ENCODE results near the gene MYO5A.
A peak's percentile ranks its signal among the peaks of the same experiment; 100 is the strongest.
"Not testable (repeated sequence)": the region's sequence is repeated elsewhere in the genome, so short reads cannot be mapped to it uniquely, and the experiment has no call there.

Gene MYO5A

DNA sequence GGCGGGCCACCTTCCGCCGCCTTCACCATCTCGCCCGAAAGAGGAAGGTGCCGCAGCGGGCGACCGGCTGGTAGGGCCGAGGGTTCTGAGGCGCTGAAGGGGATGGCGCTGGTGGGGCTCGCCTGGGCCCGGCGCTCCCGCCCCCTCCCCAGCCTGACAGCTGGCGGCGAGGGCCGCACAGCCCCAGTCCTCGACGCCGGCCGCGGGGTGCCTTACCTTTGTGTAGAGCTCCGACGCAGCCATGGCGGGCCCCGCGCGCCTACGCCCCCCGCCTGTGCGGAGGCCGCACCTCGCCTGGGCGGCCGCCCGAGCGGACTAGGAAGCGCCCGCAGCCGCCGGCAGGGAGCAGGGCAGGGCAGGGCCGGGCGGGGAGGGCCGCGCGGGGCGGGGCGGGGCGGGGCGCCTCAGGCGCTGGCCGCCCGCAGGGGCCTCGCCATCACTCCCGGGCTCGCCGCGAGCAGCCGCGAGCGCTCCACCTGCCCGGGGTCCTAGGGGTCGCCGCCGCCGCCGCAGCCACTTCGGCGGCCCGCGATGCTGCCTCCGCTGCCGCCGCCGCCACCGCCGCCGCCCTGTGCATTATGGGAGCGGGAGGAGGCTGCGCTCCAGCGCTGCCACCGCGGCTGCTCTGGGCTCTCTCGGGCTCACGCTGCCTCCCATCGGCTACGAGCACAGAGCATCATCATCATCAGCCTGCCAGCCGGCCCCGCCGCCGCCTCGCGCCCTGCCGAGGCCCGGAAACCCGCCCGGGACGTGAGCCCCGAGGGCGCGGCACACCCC lies at the start of gene MYO5A:
Gene MYO5A (minus strand): TSS at position 317 of the 777 bp plus-strand sequence. CDS start 74 bp downstream, at position 243.
- peak; percentile 54 to 65 for DNase-seq
- TF ChIP-seq POLR2A (IDR thresholded peaks at IDR 0.05; ENCODE audit: low read length) (no peak), GATA1 (IDR thresholded peaks at IDR 0.05; ENCODE audit: low read depth, low read length) (no peak)

- no peak for TF ChIP-seq POLR2A (IDR thresholded peaks at IDR 0.05; ENCODE audit: low read length)
- DNase-seq, result no peak
Measured at GRCh38 chr15:52576692-52577091, 48.0 kb upstream of the MYO5A start.

DNA sequence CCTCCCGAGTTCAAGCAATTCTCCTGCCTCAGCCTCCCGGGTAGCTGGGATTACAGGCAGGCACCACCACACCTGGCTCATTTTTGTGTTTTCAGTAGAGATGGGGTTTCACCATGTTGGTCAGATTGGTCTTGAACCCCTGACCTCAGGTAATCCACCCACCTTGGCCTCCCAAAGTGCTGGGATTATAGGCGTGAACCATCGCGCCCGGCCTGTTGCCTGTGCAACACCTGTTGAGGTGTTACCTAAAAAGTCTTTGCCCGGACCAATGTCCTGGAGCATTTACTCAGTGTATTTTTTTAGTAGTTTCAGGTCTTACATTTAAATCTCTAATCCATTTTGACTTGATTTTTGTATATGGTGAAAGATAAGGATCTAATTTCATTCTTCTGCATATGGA lies 46.9 kb upstream of the MYO5A start:
- not testable (repeated sequence) for DNase-seq

DNA sequence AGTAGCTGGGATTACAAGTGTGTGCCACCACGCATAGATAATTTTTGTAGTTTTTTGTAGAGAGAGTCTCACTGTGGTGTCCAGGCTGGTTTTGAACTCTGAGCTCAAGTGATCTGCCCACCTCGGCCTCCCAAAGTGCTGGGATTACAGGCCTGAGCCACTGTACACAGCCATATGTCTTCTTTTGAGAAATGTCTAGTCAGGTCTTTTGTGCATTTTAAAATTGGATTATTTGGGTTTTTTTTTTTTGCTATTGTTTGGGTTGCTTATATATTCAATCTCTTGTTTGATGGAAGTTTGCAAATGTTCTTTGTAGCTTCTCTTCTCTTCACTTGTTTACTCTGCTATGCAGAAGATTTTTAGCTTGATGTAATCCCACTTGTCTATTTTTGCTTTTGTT lies 46.4 kb upstream of the MYO5A start:
- DNase-seq, result no peak
- TF ChIP-seq POLR2A (IDR thresholded peaks at IDR 0.05; ENCODE audit: low read length) (no peak), GATA1 (IDR thresholded peaks at IDR 0.05; ENCODE audit: low read depth, low read length) (no peak)

- DNase-seq, result not testable (repeated sequence)
Measured at GRCh38 chr15:52574623-52575022, 45.9 kb upstream of the MYO5A start.

DNA sequence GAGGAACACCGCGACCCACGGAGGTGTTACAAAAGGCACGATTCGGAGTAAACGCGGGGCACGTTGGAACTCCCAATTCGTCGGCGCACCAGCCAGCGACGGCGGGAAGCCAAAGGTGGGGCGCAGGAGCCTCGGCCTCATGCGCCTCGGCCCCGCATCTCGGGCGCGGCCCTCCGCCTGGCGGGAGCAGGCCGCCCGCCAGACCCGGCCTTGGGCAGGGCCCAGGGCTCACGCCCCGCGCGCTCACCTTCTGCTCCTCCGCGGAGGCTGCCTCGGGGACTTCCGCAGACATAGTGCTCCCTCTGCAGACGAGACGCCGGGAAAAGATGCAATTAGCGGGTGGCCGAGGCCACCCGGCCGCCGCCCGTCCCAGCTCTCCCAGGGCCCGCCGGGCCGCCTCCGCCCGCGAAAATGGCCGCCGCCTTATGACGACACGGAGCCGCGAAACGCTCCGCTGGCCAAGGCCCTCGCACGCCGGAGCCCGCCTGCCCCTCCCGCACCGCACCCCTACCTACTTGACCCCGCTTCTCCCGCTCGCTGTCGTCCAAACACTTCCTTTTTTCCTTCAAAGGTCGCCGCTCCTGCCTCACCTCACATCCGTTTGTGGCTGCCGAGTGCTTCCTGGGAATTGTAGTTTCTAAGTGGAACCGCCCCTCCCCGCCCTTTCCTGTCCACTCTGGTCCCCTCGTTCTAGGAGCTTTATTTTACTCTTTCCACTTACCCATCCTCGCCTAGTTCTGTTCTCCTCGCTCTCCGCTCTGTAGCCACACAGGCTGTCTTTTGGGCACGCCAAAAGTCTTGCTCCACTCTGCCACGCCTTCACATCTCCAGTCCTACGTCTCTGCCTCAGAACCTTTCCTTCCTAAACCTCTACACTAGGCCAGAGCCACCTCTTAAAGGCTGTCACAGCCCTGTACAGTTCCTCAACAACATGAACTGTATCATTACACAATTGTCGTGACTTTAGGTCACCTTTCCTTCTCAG lies 40.2 kb upstream of the MYO5A start, which contains the start of gene ARPP19:
Gene ARPP19 (minus strand): TSS at position 430 of the 985 bp plus-strand sequence. CDS start 138 bp downstream, at position 292.
- peak; percentile 85 for TF ChIP-seq POLR2A (IDR thresholded peaks at IDR 0.05; ENCODE audit: low read length)
- TF ChIP-seq GATA1 (IDR thresholded peaks at IDR 0.05; ENCODE audit: low read depth, low read length), result no peak
- peak; percentile 90 to 92 for DNase-seq

DNA sequence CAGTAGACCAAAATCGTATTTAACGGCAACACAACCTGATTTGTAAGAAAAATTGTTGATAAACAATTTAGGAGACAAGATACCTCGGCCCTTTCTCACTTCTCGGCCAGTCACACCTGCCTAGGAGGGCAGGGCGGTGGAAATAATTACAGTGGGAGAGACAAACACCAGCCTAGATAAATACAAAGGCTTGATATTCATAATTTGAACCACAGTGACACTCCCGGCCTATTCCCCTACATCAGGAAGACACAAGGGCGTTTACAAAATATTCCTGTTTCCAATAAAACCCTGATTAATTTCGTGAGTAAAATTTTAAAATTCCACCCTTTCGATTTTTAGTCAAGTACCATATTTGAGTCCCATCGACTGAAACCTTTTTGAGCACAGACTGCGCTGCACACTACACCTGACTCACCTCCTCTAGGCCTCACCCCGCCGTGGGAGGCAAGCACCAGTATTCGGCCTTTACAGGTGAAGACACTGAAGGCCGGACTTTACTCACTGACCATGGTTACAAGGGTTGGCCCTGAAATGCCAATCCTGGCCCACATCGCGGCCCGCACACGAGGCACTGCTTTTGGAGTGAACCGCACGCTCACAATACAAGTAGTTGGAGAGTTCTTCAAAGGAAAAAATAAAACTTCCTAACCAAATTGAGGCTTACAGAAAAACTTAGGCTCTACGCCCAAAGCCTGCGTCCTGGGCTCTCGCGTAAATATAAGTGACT lies 39.4 kb upstream of the MYO5A start:
- TF ChIP-seq GATA1 (IDR thresholded peaks at IDR 0.05; ENCODE audit: low read depth, low read length), result no peak
- TF ChIP-seq POLR2A (IDR thresholded peaks at IDR 0.05; ENCODE audit: low read length), result no peak
- DNase-seq, result peak; percentile 71 to 78

- no peak for TF ChIP-seq POLR2A (IDR thresholded peaks at IDR 0.05; ENCODE audit: low read length)
- TF ChIP-seq GATA1 (IDR thresholded peaks at IDR 0.05; ENCODE audit: low read depth, low read length), result no peak
- peak; percentile 57 to 62 for DNase-seq
Measured at GRCh38 chr15:52566889-52567288, 38.2 kb upstream of the MYO5A start.

- peak; percentile 16 to 22 for DNase-seq
Measured at GRCh38 chr15:52565417-52566358, 37.0 kb upstream of the MYO5A start.

DNA sequence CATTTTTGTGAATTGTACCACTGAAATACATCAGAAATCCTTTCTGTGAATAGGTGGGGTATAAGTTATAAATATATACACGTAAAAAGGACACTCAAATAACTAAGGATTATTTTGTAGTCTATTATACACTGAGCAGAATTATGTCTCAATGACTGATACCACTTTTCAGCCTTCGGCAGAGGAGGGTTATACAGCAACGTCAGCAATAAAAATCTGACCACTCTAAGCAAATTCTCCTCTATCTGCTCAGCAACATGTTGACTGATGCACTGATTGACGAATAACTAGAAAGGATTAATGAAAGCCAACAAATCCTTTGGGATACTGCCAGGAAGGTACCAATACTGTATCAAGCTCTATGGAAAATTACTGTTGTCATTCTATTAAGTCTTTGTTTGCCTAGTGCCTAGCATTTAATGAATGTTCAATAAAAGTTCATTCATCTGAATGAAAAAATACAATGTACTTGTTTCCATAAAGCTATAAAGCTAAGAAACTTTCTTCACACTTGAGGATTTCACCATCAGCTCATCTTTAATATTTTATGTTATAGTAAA lies 34.9 kb upstream of the MYO5A start:
- DNase-seq, result no peak
- no peak for TF ChIP-seq GATA1 (IDR thresholded peaks at IDR 0.05; ENCODE audit: low read depth, low read length)
- no peak for TF ChIP-seq POLR2A (IDR thresholded peaks at IDR 0.05; ENCODE audit: low read length)

DNA sequence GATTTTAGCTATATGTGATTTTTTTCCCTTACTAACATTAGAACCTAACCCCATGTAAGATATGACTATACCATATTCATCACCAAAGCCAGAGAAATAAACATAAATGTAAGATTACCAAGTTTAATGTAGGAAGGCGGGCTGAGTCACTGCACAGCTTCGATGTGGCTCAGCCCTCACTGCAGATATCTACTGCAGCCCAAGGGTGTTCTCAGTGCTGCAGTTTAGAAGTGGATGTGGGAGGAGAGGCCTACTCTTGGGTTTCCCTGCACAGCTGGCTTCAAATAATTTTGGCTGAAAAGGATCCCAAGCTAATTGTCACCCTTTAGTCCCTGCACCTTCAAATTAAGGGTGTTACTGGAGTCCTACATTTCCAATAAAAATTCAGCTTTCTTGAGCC lies 30.9 kb upstream of the MYO5A start:
- peak; percentile 19 to 40 for DNase-seq
- TF ChIP-seq POLR2A (IDR thresholded peaks at IDR 0.05; ENCODE audit: low read length) (no peak), GATA1 (IDR thresholded peaks at IDR 0.05; ENCODE audit: low read depth, low read length) (no peak)

- TF ChIP-seq GATA1 (IDR thresholded peaks at IDR 0.05; ENCODE audit: low read depth, low read length) (no peak), POLR2A (IDR thresholded peaks at IDR 0.05; ENCODE audit: low read length) (no peak)
- peak; percentile 15 to 19 for DNase-seq
Measured at GRCh38 chr15:52559022-52559421, 30.3 kb upstream of the MYO5A start.

DNA sequence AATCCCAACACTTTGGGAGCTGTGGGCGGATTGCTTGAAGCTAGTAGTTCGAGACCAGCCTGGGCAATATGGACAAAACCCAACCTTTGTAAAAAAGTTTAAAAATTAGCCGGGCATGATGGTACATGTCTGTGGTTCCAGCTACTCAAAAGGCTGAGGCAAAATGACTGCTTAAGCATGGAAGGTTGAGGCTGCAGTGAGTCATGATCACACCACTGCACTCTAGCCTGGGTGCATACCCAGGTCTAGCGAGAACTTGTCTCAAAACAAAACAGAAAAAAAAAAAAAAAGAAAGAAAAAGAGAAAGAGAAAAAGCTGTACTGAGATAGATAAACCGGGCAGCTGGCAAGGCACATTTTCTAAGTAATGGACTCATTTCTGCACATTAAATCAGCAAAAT lies 29.5 kb upstream of the MYO5A start:
- DNase-seq, result peak; percentile 30 to 52
- TF ChIP-seq GATA1 (IDR thresholded peaks at IDR 0.05; ENCODE audit: low read depth, low read length) (no peak), POLR2A (IDR thresholded peaks at IDR 0.05; ENCODE audit: low read length) (no peak)

Measured in erythroblast (primary cell).